Endothelial cell of umbilical vein (primary cell): Measurements from ENCODE around the gene ASAP2.

Experiments used
- EZH2 ChIP-seq: IDR thresholded peaks from 2 replicates; pipeline ENCODE4 v1.6.1; 2012; ENCODE audit warnings: borderline replicate concordance, low read depth, mild to moderate bottlenecking, moderate library complexity, low read length, inconsistent platforms; ENCODE audit not compliant: severe bottlenecking
- FOS ChIP-seq: IDR thresholded peaks from 2 replicates; pipeline ENCODE4 v1.6.1; 2011; ENCODE audit warnings: mild to moderate bottlenecking, low read length, moderate library complexity, borderline replicate concordance; ENCODE audit not compliant: insufficient read depth
- JUN ChIP-seq: IDR thresholded peaks from 2 replicates; pipeline ENCODE4 v1.6.1; 2011; ENCODE audit warnings: borderline replicate concordance, low read depth; ENCODE audit not compliant: insufficient read length, insufficient read depth
- MAX ChIP-seq: IDR thresholded peaks from 2 replicates; pipeline ENCODE4 v1.6.1; 2011; ENCODE audit not compliant: insufficient read depth, insufficient read length
- MYC ChIP-seq: IDR thresholded peaks from one replicate; pipeline ENCODE4 v1.6.1; 2011; ENCODE audit warnings: mild to moderate bottlenecking, low read depth, low read length
- POLR2A ChIP-seq: IDR thresholded peaks from 2 replicates; pipeline ENCODE4 v1.6.1; 2012; ENCODE audit warnings: low read depth, mild to moderate bottlenecking, control low read depth, low read length
- POLR2AphosphoS5 ChIP-seq: IDR thresholded peaks from 2 replicates; pipeline ENCODE4 v1.6.1; 2012; ENCODE audit warnings: low read depth, mild to moderate bottlenecking, control low read depth, low read length, moderate library complexity; ENCODE audit not compliant: insufficient read depth
- TF ChIP-seq, protein P1 (sequence below), 2 donors: IDR thresholded peaks; 1 replicate in 1 of 2; 2 replicates in 1 of 2; pipeline ENCODE4 v1.5.1; 2011; ENCODE audit warnings: low read length in 2 of 2, mild to moderate bottlenecking in 2 of 2, moderate library complexity in 2 of 2, control low read depth in 1 of 2, inconsistent platforms in 1 of 2, low read depth in 1 of 2; ENCODE audit not compliant: insufficient read depth in 1 of 2; ENCODE audit errors: extremely low read depth in 1 of 2

DNA sequence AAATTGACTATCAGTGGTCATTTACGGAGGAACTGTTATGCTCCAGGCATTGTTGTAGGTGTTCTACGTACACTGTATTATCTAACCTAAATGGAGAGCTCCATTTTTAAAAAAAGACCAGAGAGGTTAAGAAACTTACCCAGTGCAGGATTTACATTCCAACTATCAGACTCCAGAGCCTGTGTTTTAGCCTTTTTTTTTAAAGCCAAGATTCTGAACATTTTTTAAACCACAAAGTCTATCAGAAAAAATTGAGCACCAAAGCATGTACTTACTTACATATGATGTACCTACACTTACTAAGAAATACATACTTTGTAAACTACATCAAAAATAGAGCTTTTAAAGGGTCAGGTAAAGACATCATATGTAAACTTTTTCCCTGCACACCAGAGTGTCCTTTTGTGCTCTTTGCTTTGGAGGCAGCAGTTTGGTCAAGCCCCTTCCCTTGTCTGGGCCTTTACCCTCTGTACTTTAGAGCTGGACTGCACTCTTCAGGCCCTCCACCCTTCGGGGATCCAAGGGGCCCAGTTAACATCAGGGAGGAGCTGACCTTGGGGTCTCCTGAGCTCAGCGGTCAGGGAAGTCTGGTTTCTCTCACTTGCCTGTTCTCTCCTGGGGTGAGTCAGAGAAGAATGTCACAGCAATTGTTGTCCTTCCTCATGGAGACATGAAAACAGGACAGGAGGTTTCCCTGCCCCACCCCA lies 158.3 kb downstream of the ASAP2 start:
- TF ChIP-seq FOS = no peak
- no peak for TF ChIP-seq POLR2AphosphoS5
- TF ChIP-seq, protein P1, sequence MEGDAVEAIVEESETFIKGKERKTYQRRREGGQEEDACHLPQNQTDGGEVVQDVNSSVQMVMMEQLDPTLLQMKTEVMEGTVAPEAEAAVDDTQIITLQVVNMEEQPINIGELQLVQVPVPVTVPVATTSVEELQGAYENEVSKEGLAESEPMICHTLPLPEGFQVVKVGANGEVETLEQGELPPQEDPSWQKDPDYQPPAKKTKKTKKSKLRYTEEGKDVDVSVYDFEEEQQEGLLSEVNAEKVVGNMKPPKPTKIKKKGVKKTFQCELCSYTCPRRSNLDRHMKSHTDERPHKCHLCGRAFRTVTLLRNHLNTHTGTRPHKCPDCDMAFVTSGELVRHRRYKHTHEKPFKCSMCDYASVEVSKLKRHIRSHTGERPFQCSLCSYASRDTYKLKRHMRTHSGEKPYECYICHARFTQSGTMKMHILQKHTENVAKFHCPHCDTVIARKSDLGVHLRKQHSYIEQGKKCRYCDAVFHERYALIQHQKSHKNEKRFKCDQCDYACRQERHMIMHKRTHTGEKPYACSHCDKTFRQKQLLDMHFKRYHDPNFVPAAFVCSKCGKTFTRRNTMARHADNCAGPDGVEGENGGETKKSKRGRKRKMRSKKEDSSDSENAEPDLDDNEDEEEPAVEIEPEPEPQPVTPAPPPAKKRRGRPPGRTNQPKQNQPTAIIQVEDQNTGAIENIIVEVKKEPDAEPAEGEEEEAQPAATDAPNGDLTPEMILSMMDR (IDR thresholded peaks at IDR 0.05; ENCODE audit: extremely low read depth in 1 of 2, insufficient read depth in 1 of 2, low read depth in 1 of 2, low read length in 2 of 2) = no peak
- TF ChIP-seq EZH2 = no peak
- no peak for TF ChIP-seq POLR2A
- TF ChIP-seq JUN = no peak
- TF ChIP-seq MAX = no peak
- no peak for TF ChIP-seq MYC
